Measurements from ENCODE around the gene CSNK2A1.
A peak's percentile ranks its signal among the peaks of the same experiment; 100 is the strongest.
"Not testable (repeated sequence)": the region's sequence is repeated elsewhere in the genome, so short reads cannot be mapped to it uniquely, and the experiment has no call there.

CSNK2A1 gene

GRCh38 chr20:543369-544152 is at the start of gene CSNK2A1:
Gene CSNK2A1 (minus strand): TSS chr20:543790. CDS start chr20:508551, 35,239 bp downstream.
- DNase-seq (ENCODE audit: low read depth in 3 of 3) = peak; percentile 84 to 95 (median 92)

GRCh38 chr20:592506-592905 is 48.9 kb upstream of the CSNK2A1 start:
- DNase-seq (ENCODE audit: low read depth in 3 of 3) = no peak

- DNase-seq (ENCODE audit: low read depth in 3 of 3) = no peak
These were observed 48.4 kb upstream of the CSNK2A1 start for GRCh38 chr20:591941-592340.

- DNase-seq (ENCODE audit: low read depth in 3 of 3) = no peak
These were observed 45.5 kb upstream of the CSNK2A1 start for GRCh38 chr20:588932-589672.

GRCh38 chr20:588476-588875 is 44.9 kb upstream of the CSNK2A1 start:
- DNase-seq (ENCODE audit: low read depth in 3 of 3) = no peak

GRCh38 chr20:584971-585301 is 41.3 kb upstream of the CSNK2A1 start:
- no peak for DNase-seq (ENCODE audit: low read depth in 3 of 3)

GRCh38 chr20:584161-584970 is 40.8 kb upstream of the CSNK2A1 start:
- DNase-seq (ENCODE audit: low read depth in 3 of 3) = no peak

- no peak for DNase-seq (ENCODE audit: low read depth in 3 of 3)
These were observed 38.6 kb upstream of the CSNK2A1 start for GRCh38 chr20:582204-582603.

- DNase-seq (ENCODE audit: low read depth in 3 of 3) = not testable (repeated sequence)
These were observed 35.5 kb upstream of the CSNK2A1 start for GRCh38 chr20:578940-579690.

- no peak for DNase-seq (ENCODE audit: low read depth in 3 of 3)
These were observed 33.7 kb upstream of the CSNK2A1 start for GRCh38 chr20:577167-577791.

GRCh38 chr20:576156-576555 is 32.6 kb upstream of the CSNK2A1 start:
- DNase-seq (ENCODE audit: low read depth in 3 of 3) = no peak

- DNase-seq (ENCODE audit: low read depth in 3 of 3) = no peak
These were observed 31.6 kb upstream of the CSNK2A1 start for GRCh38 chr20:575230-575629.

- DNase-seq (ENCODE audit: low read depth in 3 of 3) = no peak
These were observed 30.8 kb upstream of the CSNK2A1 start for GRCh38 chr20:574297-574942.

GRCh38 chr20:573414-574296 is 30.1 kb upstream of the CSNK2A1 start:
- no peak for DNase-seq (ENCODE audit: low read depth in 3 of 3)

GRCh38 chr20:572727-573126 is 29.1 kb upstream of the CSNK2A1 start:
- DNase-seq (ENCODE audit: low read depth in 3 of 3) = no peak

GRCh38 chr20:571754-572441 is 28.3 kb upstream of the CSNK2A1 start:
- no peak for DNase-seq (ENCODE audit: low read depth in 3 of 3)

- DNase-seq (ENCODE audit: low read depth in 3 of 3) = no peak
These were observed 25.3 kb upstream of the CSNK2A1 start for GRCh38 chr20:568673-569415.

GRCh38 chr20:568097-568652 is 24.6 kb upstream of the CSNK2A1 start:
- no peak for DNase-seq (ENCODE audit: low read depth in 3 of 3)
